Ovary (tissue), 9 donors: ENCODE measurements around the gene TOB2. TPM values are rescaled to one million over a fixed set of nuclear protein-coding genes. Genes with fewer than 3 reads are reported as not detected.
A peak's percentile ranks its signal among the peaks of the same experiment; 100 is the strongest.

Experiments used
- DNase-seq, 5 donors: peaks; one replicate each; pipeline ENCODE4 v3.0.0-alpha.2; 2019 to 2020
- H3K27ac ChIP-seq, 2 donors: fragments of 200-600 bp; one replicate each; pipeline versions ENCODE4 v1.5.1 to v1.8.0; 2019 to 2022
- H3K27me3 ChIP-seq: fragments of 200-600 bp; one replicate; pipeline ENCODE4 v1.8.0; 2022
- H3K36me3 ChIP-seq: fragments of 200-600 bp; sonication (generic); one replicate; pipeline ENCODE4 v1.5.1; 2019
- H3K4me1 ChIP-seq: one replicate; pipeline ENCODE4 v1.8.1; 2013; ENCODE audit warnings: mild to moderate bottlenecking, moderate library complexity; ENCODE audit not compliant: insufficient read depth
- H3K4me3 ChIP-seq: fragments of 200-600 bp; sonication (generic); one replicate; pipeline ENCODE4 v1.5.1; 2017
- H3K9me3 ChIP-seq, 2 donors: fragments of 200-600 bp in 1 of 2; sonication (generic) in 1 of 2; one replicate each; pipeline versions ENCODE4 v1.5.1 to v1.8.1; 2013 to 2019; ENCODE audit warnings: mild to moderate bottlenecking in 1 of 2, moderate library complexity in 1 of 2
- EP300 ChIP-seq: sonication (generic); formaldehyde crosslinking; IDR thresholded peaks from one replicate; pipeline ENCODE4 v1.6.1; 2017; ENCODE audit warnings: antibody characterized with exemption
- POLR2A ChIP-seq: fragments of 450-650 bp; IDR thresholded peaks from one replicate; pipeline ENCODE4 v1.6.1; 2017; ENCODE audit warnings: antibody characterized with exemption, mild to moderate bottlenecking, moderate library complexity
- WGBS, 3 donors: extraction: QIAGEN DNeasy Blood & Tissue Kit in 1 of 3; methylation state at CpG; one replicate each; pipeline versions ENCODE4 v1.1.5 to v1.1.7; 2013 to 2017; 5-methylcytosine and 5-hydroxymethylcytosine counted together
- intact Hi-C, 4 donors: fragments of 100-400 bp; cut with DNase I; formaldehyde crosslinking; loops; one replicate each; pipeline versions ENCODE4 v1.11.0 to v1.15.1; 2022 to 2023
- polyA plus RNA-seq, 2 donors: library from polyadenylated mRNA; stranded (reverse); fragments of 200-250 nt in 1 of 2; fragments of 350-450 nt in 1 of 2; fragmentation: Illumina TruSeq in 1 of 2; extraction: RNeasy Lipid Tissue Mini Kit (QIAGEN cat#74804) in 1 of 2; gene quantifications; one replicate each; pipeline ENCODE4 v1.2.3, GENCODE V29; 2013 to 2014
- total RNA-seq, 7 donors: library from RNA; depleted of rRNA in 2 of 7; stranded (reverse); fragments of >200 nt in 2 of 7; fragmentation: NEBNext Ultra II Directional in 3 of 7; extraction: Animal tissue kit (Norgen Biotek cat#: 25700) in 3 of 7; gene quantifications; one replicate each; pipeline versions ENCODE4 v1.1.0 to v1.2.4, GENCODE V29; 2016 to 2023
- TF ChIP-seq, protein P1 (sequence below), 3 donors: fragments of 450-650 bp in 2 of 3; fragments of 200-600 bp in 1 of 3; IDR thresholded peaks; one replicate each; pipeline versions ENCODE4 v1.5.1 to v1.8.0; 2016 to 2022; ENCODE audit warnings: antibody characterized with exemption in 3 of 3, mild to moderate bottlenecking in 1 of 3
- donor health status: DM: no; HTN: no; CAD: no; lungs with moderate emphysema.
- donor health status: DM: no; HTN: no; CAD: no.
- donor health status: Bipolar disorder and iron deficiency.
- donor health status: DM: yes; HTN: yes; CAD: no.
- donor health status: DM: no; HTN: no; CAD: no.
- donor health status: DM: yes; HTN: yes; CAD: no.

The TOB2 gene
- total and polyA plus RNA-seq, 9 donors, result 22.8 to 110 (median 57.7) TPM

DNA sequence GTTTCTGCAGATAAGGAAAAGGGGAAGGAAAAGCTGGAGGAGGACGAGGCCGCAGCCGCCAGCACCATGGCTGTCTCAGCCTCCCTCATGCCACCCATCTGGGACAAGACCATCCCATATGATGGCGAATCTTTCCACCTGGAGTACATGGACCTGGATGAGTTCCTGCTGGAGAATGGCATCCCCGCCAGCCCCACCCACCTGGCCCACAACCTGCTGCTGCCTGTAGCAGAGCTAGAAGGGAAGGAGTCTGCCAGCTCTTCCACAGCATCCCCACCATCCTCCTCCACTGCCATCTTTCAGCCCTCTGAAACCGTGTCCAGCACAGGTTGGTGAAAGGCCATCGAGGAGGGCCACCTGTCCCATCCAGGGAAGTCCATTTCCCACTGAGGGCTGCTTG is 59.3 kb downstream of the TOB2 start:
- 84 to 95% (median 85%) methylated on average over 7 of the region's 7 CpGs for WGBS, 3 donors
- no peaks in the 10 kb centered on the region for H3K27me3 ChIP-seq
- intact Hi-C loops, result no loop called here
- no peak overlapping the region for H3K27ac ChIP-seq
- no peak for TF ChIP-seq POLR2A
- TF ChIP-seq EP300, result no peak
- TF ChIP-seq, protein P1, sequence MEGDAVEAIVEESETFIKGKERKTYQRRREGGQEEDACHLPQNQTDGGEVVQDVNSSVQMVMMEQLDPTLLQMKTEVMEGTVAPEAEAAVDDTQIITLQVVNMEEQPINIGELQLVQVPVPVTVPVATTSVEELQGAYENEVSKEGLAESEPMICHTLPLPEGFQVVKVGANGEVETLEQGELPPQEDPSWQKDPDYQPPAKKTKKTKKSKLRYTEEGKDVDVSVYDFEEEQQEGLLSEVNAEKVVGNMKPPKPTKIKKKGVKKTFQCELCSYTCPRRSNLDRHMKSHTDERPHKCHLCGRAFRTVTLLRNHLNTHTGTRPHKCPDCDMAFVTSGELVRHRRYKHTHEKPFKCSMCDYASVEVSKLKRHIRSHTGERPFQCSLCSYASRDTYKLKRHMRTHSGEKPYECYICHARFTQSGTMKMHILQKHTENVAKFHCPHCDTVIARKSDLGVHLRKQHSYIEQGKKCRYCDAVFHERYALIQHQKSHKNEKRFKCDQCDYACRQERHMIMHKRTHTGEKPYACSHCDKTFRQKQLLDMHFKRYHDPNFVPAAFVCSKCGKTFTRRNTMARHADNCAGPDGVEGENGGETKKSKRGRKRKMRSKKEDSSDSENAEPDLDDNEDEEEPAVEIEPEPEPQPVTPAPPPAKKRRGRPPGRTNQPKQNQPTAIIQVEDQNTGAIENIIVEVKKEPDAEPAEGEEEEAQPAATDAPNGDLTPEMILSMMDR (IDR thresholded peaks at IDR 0.05), result no peak
- no peak overlapping the region for H3K4me3 ChIP-seq
- no peak for DNase-seq
- no peaks in the 10 kb centered on the region for H3K36me3 ChIP-seq
- no peaks in the 10 kb centered on the region for H3K9me3 ChIP-seq
- H3K4me1 ChIP-seq, result peaks cover 6% of the 10 kb centered on the region

DNA sequence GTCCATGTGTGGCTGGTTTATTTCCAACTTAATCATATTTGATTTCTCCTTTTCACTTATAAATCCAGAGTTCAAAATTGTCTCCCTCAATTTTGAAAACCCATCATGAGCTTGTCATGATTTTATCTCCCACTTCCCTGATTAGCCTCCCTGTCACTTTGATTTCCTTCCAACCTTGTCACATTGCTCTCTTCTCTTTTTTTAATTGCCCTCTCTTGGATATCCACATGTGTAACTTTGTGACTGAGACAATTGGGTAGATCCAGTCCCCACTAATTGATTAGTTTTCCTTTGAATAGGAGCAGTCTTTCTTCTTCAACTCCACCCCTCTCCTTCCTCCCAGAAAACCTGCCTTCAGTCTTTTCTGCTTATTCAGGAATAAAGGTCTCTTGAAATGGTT is 62.5 kb downstream of the TOB2 start:
- H3K4me1 ChIP-seq, result peaks cover 8% of the 10 kb centered on the region
- H3K36me3 ChIP-seq, result no peaks in the 10 kb centered on the region
- TF ChIP-seq POLR2A (no peak), EP300 (no peak)
- TF ChIP-seq, protein P1 (IDR thresholded peaks at IDR 0.05), result no peak
- H3K9me3 ChIP-seq, result no peaks in the 10 kb centered on the region
- no peak for DNase-seq
- no peak overlapping the region for H3K4me3 ChIP-seq
- peak overlapping the region in 1 of 2 donors; percentile 98 for H3K27ac ChIP-seq
- intact Hi-C loops, result no loop called here
- H3K27me3 ChIP-seq, result no peaks in the 10 kb centered on the region

Other genes starting within 250 kb of the TOB2 start
- gene L3MBTL2, start 241.5 kb downstream of the TOB2 start, total RNA-seq, result 10 to 100 TPM in 6 of 7 donors, 1 to 10 TPM in 1; 8.9 to 32.1 (median 25.6) TPM
- gene L3MBTL2, start 241.5 kb downstream of the TOB2 start, polyA plus RNA-seq, result 10 to 100 TPM; 14.8 to 20.7 TPM
- gene CHADL, start 205.9 kb downstream of the TOB2 start, total RNA-seq, result 1 to 10 TPM; 1.7 to 6.2 (median 2.6) TPM
- 1 to 10 TPM in 1 of 2 donors, under 1 TPM in 1; 0.08 to 4.4 TPM for gene CHADL, start 205.9 kb downstream of the TOB2 start, polyA plus RNA-seq
- gene RANGAP1, start 160.6 kb downstream of the TOB2 start, total RNA-seq, result 10 to 100 TPM; 17.2 to 37.9 (median 33.7) TPM
- gene RANGAP1, start 160.6 kb downstream of the TOB2 start, polyA plus RNA-seq, result 10 to 100 TPM; 27.4 to 31.5 TPM
- 10 to 100 TPM; 27.3 to 96.5 (median 88.0) TPM for gene ZC3H7B, start 145.3 kb downstream of the TOB2 start, total RNA-seq
- 10 to 100 TPM; 30.7 to 63.1 TPM for gene ZC3H7B, start 145.3 kb downstream of the TOB2 start, polyA plus RNA-seq
- gene TEF, start 64.9 kb downstream of the TOB2 start, total RNA-seq, result 10 to 100 TPM; 10.8 to 64.6 (median 49.6) TPM
- 10 to 100 TPM; 26.2 to 42.8 TPM for gene TEF, start 64.9 kb downstream of the TOB2 start, polyA plus RNA-seq
- gene PHF5A, start 21.9 kb upstream of the TOB2 start, total RNA-seq, result 10 to 100 TPM; 27.3 to 44.2 (median 32.0) TPM
- 10 to 100 TPM; 36.8 to 55.3 TPM for gene PHF5A, start 21.9 kb upstream of the TOB2 start, polyA plus RNA-seq
- gene ACO2, start 22.3 kb upstream of the TOB2 start, total RNA-seq, result 10 to 100 TPM; 20.6 to 58.3 (median 50.7) TPM
- 10 to 100 TPM; 32.3 to 99.1 TPM for gene ACO2, start 22.3 kb upstream of the TOB2 start, polyA plus RNA-seq
- gene POLR3H, start 97.7 kb upstream of the TOB2 start, total RNA-seq, result 10 to 100 TPM; 17.2 to 84.6 (median 52.9) TPM
- 10 to 100 TPM; 15.7 to 34.1 TPM for gene POLR3H, start 97.7 kb upstream of the TOB2 start, polyA plus RNA-seq
- gene CSDC2, start 114.2 kb upstream of the TOB2 start, total RNA-seq, result 100 to 1,000 TPM in 4 of 7 donors, 10 to 100 TPM in 3; 56.9 to 209 (median 101) TPM
- 100 to 1,000 TPM in 1 of 2 donors, 1 to 10 TPM in 1; 2.5 to 151 TPM for gene CSDC2, start 114.2 kb upstream of the TOB2 start, polyA plus RNA-seq
- 10 to 100 TPM; 40.5 to 68.6 (median 55.7) TPM for gene PMM1, start 143.0 kb upstream of the TOB2 start, total RNA-seq
- gene PMM1, start 143.0 kb upstream of the TOB2 start, polyA plus RNA-seq, result 10 to 100 TPM; 19.9 to 76.6 TPM
- 10 to 100 TPM; 15.4 to 34.5 (median 22.8) TPM for gene DESI1, start 174.2 kb upstream of the TOB2 start, total RNA-seq
- gene DESI1, start 174.2 kb upstream of the TOB2 start, polyA plus RNA-seq, result 10 to 100 TPM; 10.8 to 26.9 TPM
- 100 to 1,000 TPM; 147 to 239 (median 200) TPM for gene XRCC6, start 174.5 kb upstream of the TOB2 start, total RNA-seq
- gene XRCC6, start 174.5 kb upstream of the TOB2 start, polyA plus RNA-seq, result 100 to 1,000 TPM; 165 to 380 TPM
- 100 to 1,000 TPM in 6 of 7 donors, 10 to 100 TPM in 1; 88.1 to 188 (median 129) TPM for gene SNU13, start 242.1 kb upstream of the TOB2 start, total RNA-seq
- gene SNU13, start 242.1 kb upstream of the TOB2 start, polyA plus RNA-seq, result 100 to 1,000 TPM; 117 to 131 TPM